GM19324 (cell line): Measurements from ENCODE around the gene DPH2.

Experiments
- ATAC-seq: cut with Tn5 transposase; IDR thresholded peaks from one replicate; pipeline ENCODE4 v1.9.1; 2021; ENCODE audit warnings: mild to moderate bottlenecking, moderate library complexity; ENCODE audit not compliant: unreplicated experiment, low FRiP score

Gene DPH2

DNA sequence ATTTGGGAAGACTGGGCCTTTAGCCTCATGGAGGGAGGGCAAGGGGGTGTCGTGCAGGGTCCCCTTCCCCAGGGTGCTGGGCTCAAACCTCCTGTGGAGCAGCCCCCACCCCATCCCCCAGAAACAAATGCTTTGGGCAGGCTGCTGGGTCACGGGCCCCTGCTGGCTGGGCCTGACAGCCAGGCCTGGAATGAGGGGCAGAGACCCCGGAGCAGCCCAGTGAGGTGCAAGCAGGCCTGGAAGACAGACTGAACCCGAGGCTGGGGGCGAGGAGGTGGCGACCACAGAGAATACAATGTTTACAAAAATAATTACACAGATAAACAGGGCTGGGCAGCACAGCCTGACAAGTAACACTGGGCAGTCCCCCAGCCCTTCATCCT is 26.9 kb downstream of the DPH2 start:
- ATAC-seq: no peak

DNA sequence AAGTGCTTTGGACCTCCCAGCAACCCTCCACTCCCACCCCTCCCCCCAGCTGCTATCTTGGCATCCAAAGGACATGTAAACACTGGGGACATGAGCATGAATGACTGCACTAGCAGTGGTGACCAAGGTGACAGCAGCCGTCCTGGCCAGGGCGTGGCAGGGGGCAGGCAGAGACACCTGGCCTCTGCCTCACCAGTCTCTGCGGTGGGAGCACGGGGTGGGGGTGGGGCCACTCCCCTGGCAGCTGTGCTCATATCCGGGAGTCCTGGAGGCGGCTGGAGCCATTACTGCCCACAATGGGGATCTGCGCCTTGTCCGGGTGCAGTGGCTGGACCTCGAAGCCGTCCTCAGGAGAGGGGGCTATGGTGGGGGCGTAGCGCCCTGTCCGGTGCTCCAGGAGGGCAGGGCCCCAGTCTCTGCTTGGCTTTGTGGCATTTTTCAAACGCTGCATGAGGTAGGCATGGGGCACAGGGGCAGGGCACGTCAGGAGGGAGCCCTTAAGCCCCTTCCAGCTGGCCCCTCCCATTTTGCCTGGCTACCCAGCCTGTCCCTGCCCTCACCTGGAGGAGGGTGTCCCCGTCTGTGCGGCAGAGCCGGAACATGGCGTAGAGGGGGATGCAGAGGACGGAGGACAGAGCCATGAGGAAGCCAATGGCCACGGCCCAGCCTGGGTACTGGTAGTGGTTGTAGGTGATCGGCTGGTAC is 27.6 kb downstream of the DPH2 start:
- no peak for ATAC-seq

DNA sequence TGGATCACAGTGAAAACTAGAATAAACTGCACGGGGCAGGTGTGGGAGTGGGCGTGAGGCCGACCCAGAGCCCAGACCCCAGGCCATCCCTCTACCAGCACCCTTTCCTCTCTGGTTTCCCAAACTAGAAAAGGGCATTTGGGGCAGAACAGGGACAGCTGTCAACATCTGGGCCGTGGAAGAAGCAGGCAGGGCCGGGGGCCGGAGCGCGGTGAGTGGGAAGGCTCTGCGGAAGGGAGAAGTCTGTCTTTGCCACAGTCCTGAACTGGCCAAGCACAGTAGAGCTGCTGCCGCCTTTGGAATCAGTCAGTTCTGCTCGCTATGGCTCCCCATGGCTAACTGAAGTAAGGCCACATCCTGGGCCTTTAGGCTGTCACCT is 28.2 kb downstream of the DPH2 start:
- ATAC-seq: no peak

DNA sequence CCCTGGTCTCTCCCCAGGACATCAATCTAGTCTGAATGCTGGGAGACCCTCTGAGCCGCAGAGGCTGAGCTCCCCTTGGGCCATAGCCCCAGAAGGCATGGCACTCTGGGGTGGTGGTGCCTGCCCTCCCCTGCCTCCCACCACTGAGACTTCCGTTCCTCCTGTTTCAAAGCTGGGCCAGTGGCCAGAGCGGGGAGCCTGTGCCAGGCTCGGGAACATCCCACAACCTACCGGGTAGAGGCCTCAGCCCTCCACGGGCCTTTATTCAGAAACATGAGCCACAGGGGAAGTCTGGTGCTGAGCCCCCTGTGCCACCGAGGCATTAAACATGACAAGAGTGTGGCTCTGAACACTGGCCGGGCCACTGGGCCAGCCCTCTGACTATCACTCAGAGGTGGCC is 29.6 kb downstream of the DPH2 start:
- ATAC-seq: no peak

DNA sequence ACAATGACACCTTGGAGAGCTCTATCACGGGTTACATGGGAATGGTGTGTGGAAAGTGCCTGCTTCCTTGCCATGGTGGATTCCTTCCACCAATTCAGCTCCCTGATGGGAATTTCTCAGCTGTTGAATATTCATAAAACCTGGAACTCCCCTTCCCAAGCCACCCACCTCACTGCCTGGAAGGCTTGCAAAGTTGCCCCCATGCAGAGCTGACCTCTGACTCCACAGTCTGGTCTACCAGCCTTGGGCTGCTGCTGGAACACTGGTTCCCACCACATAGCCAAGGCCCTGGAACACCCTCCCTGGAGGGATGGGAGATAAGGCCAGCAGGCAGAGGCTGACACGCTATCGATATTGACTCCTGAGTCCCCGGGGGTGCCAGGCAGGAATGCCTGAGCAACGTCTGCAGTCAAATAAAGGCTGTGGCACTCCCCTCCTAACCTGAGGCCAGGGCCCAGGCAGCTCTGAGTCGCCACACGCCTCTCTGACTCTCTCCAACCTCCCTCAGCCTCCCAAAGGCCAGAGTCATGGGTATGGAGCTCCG is 30.4 kb downstream of the DPH2 start:
- ATAC-seq: no peak

DNA sequence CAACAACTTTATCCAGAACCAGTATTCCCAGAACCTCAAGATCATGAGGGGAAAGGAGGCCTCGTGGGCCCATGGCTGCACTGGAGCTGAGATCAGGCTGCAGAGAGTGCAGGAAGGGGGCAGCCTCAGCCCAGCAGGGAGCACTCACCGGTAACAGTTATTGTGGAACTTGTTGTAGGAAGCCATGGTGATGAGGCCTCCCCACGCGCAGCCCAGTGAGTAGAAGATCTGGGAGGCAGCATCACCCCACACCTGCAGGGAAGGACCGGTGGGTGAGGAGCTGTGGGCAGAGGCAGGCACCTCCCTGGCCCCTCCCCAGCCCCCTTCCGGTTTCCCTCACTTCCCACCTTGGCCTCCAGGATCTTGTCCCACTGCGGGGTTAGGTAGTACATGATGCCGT is 32.4 kb downstream of the DPH2 start:
- no peak for ATAC-seq

DNA sequence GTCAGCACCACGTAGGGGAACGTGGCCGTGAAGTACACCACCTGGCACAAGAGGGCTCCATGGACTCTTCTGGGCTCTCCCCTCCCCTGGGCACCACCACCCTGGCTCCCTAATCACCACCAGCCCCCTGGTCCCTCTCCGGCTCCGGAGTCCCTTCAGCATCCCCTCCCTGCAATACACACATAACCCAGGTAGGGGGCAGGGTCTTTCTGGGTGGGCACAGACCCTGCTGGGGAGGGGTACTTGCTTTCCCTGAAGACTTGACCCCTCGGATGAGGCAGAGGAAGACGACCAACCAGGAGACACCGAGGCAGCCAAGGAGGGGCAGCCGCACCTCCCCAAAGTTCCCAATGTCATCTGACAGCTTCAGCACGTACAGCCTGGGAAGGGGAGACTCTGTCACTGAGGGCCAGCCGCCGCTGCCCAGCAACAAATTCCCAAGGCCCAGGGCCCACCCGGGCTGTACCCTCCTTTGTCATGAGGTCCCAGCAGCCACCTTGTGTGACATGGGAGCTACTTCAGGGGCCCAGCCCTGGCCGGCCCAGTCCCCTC is 32.9 kb downstream of the DPH2 start:
- ATAC-seq: no peak

DNA sequence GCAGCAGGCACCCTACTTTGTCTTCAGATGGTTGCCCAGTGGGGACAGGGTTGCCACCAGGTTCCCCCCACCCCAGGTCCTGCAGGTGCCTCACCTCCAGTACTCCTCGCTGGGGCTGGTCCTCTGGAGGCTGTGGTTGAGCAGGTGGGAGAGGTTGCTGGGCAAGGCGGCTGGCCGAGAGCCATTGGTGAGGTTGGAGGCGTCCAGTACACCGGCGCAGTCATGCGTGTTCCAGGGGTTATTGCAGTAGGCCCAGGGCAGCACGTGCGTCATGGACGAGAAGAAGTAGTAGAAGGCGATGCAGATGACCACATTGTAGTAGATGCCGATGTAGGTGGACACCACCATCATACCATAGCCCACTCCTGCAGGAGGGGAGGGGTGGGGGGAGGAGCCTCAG is 38.4 kb downstream of the DPH2 start:
- no peak for ATAC-seq

DNA sequence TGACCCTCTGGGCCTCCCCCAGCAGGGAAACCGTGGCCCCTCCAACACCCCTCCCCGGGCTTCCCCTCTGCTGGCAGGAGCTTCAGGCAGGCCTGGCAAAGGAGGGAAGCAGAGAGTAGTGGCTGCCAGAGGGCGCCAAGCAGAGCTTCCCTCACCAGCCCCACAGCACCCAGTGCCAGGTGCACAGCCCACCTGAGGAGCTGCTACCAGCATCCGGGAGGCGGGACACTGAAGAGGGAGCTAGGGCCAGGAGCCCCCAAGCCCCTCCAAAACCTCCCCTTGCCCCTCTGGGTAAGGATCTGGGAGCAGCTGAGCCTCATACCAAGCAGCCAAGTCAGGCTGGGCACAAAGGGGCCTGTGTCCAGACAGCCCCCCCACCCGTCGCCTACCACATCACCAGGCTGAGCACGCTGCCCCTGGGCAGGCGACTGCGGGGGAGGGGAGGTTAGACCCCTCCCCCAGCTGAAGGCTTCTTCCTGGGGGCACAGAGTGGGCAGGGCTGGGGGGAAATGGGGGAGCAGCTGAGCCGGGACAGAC is 41.2 kb downstream of the DPH2 start:
- ATAC-seq: no peak

DNA sequence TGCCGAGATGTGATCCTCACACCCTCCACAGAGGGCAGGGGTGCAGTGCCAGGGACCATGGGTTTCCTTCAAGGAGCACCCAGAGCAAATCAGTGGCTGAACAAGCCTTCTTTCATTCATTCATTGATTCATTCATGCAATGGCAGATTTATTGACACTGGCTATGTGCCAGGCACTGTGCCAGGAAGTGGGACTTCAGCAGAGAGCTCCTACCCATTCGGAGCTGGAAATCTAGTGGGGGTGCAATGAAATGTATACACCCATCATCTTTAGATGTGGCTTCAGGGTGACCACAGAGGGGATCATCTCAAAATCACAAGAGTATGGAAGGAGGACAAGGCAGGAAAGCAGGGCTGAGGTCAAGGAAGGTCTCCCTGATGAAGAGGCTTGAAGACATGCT is 42.6 kb downstream of the DPH2 start:
- ATAC-seq: no peak

DNA sequence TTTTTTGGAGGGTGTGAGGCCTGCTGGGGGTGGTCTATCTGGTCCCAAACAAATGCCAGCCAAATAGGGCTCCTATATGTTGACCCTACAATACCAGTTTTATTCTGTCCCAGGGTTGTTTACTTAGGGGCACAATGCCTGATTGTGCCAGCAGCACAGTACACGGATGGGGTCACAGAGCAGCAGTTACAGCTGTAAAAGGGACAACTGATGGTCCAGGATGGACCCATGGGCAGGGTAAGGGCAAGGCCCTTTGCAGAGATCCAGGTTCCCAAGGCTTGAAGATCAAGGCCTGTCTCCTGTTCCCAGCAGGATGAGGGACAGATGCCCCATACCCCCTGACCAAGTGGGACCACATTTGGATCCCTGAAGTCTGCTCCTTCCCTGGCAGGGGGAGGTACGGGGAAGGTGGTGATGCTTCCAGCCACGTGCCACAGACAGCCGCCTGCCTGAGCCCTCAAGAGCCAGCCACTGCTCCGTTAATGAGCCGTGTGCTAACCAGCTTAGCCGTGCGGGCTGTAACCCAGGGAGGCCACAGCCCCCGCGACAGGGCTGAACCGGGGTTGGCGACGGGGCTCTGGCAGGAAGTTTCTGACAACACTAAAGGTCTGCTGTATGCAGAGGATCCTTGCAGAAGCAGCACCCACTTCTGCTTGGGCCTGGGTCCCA is 43.3 kb downstream of the DPH2 start:
- ATAC-seq: no peak

DNA sequence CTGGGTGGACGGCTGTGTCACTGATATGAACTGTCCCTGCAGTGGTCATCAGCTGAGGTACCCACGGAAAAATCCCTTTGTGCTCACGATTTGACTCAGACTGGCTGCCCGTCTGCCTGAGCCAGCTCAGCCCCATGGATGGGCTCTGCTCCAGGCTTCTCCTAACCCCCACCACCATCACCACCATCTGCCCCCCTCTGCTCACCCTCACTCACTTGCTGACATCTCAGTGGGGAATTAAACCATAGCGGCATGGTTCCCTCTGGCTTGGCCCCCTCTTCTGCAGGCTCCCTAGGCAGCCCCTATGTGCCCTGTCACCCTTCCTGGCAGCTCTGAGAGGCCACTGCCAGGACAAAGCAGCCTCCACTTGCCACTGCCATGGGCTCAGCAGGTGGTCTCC is 44.1 kb downstream of the DPH2 start:
- no peak for ATAC-seq

DNA sequence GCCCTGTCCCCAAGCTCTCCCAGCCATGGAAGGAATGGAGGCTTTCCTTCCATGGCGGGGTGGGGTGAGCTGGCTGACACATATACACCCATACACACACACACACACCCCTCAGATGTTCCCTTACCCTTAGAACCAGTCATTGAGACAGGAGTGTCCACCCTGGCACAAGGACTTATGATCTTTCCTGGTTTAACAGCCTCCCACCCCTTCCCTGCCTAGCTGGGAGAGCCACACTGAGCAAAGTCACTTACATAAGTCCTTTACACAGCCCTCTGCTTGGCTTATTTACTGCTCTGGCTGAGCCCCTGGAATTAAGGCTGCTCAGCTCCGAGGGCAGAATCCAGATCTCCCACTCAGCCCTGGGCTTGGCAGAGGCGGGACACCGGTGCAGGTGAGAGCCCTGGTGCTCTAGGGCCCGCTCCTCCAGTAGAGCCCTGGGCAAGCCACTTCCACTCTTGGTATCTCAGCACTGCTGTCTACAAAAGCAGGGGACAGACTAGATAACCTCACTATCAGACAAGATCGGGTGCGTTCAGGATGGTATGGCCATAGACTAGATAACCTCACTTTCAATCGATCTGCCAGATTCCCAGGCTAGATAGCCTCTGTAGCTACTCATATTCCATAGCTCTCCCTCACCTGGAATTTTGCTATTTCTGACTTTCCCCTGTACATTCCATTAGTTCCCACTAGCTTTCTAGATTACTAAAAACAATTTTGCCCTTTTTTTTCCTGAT is 44.7 kb downstream of the DPH2 start:
- no peak for ATAC-seq

DNA sequence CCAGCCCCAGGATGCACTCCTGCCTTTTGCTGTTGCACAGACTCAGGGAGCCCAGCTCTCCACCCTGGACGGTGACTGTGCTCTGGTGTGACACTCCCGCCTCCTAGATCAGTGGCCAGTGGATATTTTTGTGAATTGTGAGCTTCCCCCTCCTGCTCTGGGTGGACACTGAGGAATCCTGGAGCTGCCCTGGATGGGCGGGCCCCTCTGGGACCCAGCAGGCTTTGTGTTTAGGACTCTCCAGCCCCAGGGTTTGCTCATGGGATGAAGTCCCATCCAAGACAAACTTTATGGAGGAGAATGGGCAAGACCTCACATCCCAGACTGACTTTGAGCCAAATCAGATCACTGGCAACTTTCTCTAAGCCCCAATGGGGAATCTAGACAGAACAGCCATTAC is 45.4 kb downstream of the DPH2 start:
- ATAC-seq: no peak

DNA sequence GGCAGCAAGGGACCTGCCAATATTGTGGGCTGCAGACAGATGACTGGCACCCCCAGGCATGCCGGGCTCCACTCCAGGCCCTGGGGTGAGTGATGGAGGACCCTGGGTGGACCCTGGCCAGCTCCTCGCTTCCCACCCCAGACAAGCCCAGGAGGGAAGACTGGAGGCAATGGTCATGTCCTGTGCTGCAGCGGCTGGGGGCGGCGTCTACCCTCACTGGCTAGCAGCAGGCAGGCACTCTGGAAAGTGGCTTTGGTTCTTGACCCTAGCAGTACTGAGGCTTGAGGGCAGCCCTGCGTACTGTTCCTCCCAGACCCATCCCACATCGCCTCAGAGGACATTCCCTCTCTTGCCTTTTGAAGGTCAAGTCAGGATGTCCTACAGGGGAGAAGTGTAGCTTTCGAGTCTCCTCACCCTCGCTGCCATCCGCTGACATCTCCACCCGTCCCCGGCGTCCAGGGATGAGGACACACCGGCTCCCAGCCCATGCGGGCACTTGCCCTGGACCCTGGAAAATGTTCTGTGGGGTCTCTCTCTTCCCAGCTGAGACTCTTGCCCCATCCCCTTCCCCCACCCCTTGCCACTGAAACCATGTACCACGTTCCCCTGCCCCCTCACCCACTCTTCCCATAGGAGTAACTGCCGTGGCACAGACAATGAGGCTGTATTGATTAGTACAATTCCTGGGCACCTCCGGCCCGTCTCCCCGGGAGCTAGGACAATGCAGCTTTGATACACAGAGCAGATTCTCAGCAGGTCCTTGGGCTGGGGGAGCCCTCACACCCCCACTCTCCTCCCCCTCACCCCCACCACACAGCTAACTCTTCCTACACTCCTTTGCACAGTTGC is 46.5 kb downstream of the DPH2 start:
- ATAC-seq: no peak

DNA sequence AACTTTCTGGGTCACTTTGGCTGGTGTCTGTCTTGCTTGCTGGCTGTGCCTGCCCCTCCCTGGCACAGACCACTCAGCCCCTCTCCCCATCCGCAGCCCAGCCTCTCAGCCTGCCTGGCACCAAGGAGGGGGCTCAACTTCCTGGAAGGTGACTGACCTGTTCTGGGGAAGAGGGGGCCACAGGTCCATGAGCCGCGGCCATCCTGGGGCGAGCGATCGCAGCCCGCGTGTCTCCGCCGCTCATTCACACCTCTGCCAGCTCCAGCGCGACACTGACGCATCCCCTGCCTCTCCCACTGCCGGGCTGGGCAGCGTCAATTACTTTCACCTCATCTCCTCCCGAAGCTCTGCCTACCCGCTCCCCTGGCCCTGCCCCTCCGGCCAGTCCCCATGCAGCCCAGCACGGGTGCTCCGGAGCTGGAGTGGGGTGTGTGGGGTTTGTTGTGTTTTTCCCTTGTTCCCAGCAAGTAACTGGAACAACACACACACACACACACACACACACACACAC is 47.1 kb downstream of the DPH2 start:
- ATAC-seq: no peak

DNA sequence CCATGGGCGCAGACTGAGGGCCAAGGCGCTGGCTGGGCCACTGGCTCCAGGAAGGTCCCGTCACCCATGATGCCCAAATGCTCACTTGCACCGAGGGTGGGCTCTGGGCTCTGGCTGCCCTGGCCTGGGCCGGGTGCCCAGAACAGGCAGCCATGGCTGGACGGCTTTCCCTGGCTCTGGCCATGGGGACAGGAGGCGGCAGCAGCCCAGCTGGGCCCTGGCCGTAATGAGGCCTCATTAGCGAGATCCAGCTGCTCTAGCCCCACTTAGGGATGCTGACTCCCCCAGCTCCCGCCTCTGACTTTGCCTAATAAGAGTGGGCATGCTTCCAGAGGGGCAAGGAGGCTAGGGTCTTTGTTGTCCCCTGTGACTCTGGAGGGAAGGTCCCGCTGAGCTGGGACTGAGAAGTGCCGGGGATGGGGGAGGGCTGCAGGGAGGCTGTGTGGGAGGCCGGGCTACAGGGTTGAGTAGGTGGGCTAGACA is 49.7 kb downstream of the DPH2 start:
- no peak for ATAC-seq

DNA sequence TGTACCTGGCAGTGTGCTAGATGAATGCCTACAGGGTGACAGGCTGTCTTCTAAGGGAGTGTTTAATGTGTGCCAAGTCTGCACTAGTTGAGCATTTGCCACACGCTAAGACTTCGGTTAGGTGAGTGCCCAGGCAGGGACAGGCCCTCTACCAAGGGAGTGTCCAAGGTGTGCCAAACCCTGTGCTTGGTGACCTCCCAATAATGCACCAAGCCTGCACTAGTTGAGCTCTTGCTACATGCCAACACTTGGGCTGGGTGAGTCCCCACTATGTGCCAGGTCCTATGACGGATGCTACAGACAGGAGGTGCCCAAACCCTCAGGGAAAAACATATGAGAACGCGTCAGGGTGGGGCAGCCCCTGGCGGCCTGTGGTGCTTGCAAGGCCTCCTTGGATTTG is 50.7 kb downstream of the DPH2 start:
- ATAC-seq: no peak

DNA sequence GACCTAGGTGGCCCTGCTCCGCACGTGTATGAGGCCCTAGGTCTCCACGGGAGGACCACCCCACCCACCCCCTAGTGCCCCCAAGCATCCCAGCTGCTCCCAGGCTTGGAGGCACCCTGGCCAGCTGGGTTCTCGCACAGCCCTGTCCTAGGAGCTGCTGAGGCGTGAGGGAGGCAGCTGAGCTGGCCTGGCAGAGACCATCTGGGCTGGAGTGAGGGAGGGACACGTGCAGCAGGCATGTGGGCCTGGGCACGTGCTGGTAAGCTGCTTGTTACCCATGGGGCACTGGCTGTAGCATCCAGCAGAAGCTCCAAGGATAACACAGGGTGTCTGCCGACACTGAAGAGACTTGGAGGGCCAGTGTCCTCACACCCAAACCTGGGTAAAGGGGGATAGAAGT is 51.3 kb downstream of the DPH2 start:
- ATAC-seq: no peak
